A549 (cell line): Measurements from ENCODE around the gene SYTL2. TPM values are rescaled to one million over a fixed set of nuclear protein-coding genes. Genes with fewer than 3 reads are reported as not detected.
A peak's percentile ranks its signal among the peaks of the same experiment; 100 is the strongest.

Experiments
- ATAC-seq, 2 experiments: fragments of 200-7000 bp in 1 of 2; fragments of >200 bp in 1 of 2; cut with Nextera tagmentation in 1 of 2; cut with Tn5 transposase in 1 of 2; 3 replicates each; pipeline versions ENCODE4 v1.8.0 to v1.9.1; 2018 to 2020; ENCODE audit warnings: mild to moderate bottlenecking in 1 of 2, moderate library complexity in 1 of 2
- CTCF ChIA-PET: fragments of 300-600 bp; sonication (Branson Sonifier 250); formaldehyde crosslinking; extraction: SDS; loops from one replicate; lab custom pipeline; 2021; ENCODE audit warnings: antibody characterized with exemption, inconsistent platforms; lab: Yijun Ruan, JAX
- POLR2A ChIA-PET: fragments of 350-600 bp; formaldehyde crosslinking; extraction: SDS; loops from one replicate; lab custom pipeline; 2021; ENCODE audit warnings: antibody characterized with exemption, inconsistent platforms; lab: Yijun Ruan, JAX
- DNase-seq, 2 experiments: peaks; one replicate each; pipeline versions ENCODE4 v3.0.0 to v3.0.0-alpha.2; 2011 to 2016; ENCODE audit warnings: low read depth in 1 of 2, low spot score in 1 of 2
- FAIRE-seq: peaks from 2 replicates; lab custom pipeline; 2011; peaks lifted over from hg19 to GRCh38; lab: Jason Lieb, UNC
- H3K27ac ChIP-seq, 2 experiments: fragments of >200 bp; sonication (Bioruptor Twin); formaldehyde crosslinking; 3 replicates each; pipeline ENCODE4 v1.5.1; 2016 to 2017
- H3K4me1 ChIP-seq: fragments of >200 bp; sonication (Bioruptor Twin); formaldehyde crosslinking; 3 replicates; pipeline ENCODE4 v1.6.1; 2016
- H3K4me2 ChIP-seq: fragments of >200 bp; sonication (Bioruptor Twin); formaldehyde crosslinking; 3 replicates; pipeline ENCODE4 v1.6.1; 2016
- H3K4me3 ChIP-seq: fragments of >200 bp; sonication (Bioruptor Twin); formaldehyde crosslinking; 3 replicates; pipeline ENCODE4 v1.5.1; 2016
- H3K9me3 ChIP-seq: fragments of >200 bp; sonication (Bioruptor Twin); formaldehyde crosslinking; 3 replicates; pipeline ENCODE4 v1.6.1; 2016
- ATOH8 ChIP-seq: fragments of 250-450 bp; sonication (Bioruptor Pico); IDR thresholded peaks from 2 replicates; pipeline ENCODE4 v1.5.0; 2020; ENCODE audit warnings: low read depth, mild to moderate bottlenecking, moderate library complexity
- BCL3 ChIP-seq: fragments of >200 bp; sonication (Bioruptor Twin); formaldehyde crosslinking; IDR thresholded peaks from 3 replicates; pipeline ENCODE4 v1.6.1; 2016
- BHLHE40 ChIP-seq: IDR thresholded peaks from 2 replicates; pipeline ENCODE4 v1.6.1; 2012; ENCODE audit warnings: low read depth, low read length, inconsistent platforms
- CHD4 ChIP-seq: fragments of 200-600 bp; sonication (generic); IDR thresholded peaks from 2 replicates; pipeline ENCODE4 v1.6.1; 2016; ENCODE audit warnings: antibody characterized with exemption, mild to moderate bottlenecking, borderline replicate concordance
- EHMT2 ChIP-seq: fragments of 200-600 bp; sonication (generic); IDR thresholded peaks from 2 replicates; pipeline ENCODE4 v1.6.1; 2016; ENCODE audit warnings: antibody characterized with exemption, low read depth, mild to moderate bottlenecking, moderate library complexity
- ELK1 ChIP-seq: fragments of 150-350 bp; IDR thresholded peaks from 2 replicates; pipeline ENCODE4 v1.6.1; 2014; ENCODE audit warnings: low read depth, mild to moderate bottlenecking, low read length
- ESRRA ChIP-seq: fragments of 150-350 bp; IDR thresholded peaks from 2 replicates; pipeline ENCODE4 v1.6.1; 2014; ENCODE audit warnings: mild to moderate bottlenecking, low read length, borderline replicate concordance
- FOSB ChIP-seq: fragments of 250-450 bp; sonication (Bioruptor Pico); IDR thresholded peaks from 2 replicates; pipeline ENCODE4 v1.5.0; 2020; ENCODE audit warnings: mild to moderate bottlenecking, moderate library complexity
- FOSL2 ChIP-seq, 2 experiments: fragments of 450-650 bp in 1 of 2; fragments of >200 bp in 1 of 2; sonication (Bioruptor Twin) in 1 of 2; formaldehyde crosslinking; IDR thresholded peaks; 2 replicates each; pipeline versions ENCODE4 v1.5.0 to v1.6.1; 2016 to 2020; ENCODE audit warnings: mild to moderate bottlenecking in 1 of 2, moderate library complexity in 1 of 2
- GATA3 ChIP-seq: IDR thresholded peaks from 2 replicates; pipeline ENCODE4 v1.6.1; 2012; ENCODE audit warnings: borderline replicate concordance
- HDAC2 ChIP-seq: fragments of 200-600 bp; sonication (generic); IDR thresholded peaks from 2 replicates; pipeline ENCODE4 v1.6.1; 2016
- HES2 ChIP-seq: fragments of >200 bp; sonication (Bioruptor Twin); formaldehyde crosslinking; IDR thresholded peaks from 2 replicates; pipeline ENCODE4 v1.6.1; 2016
- HOXA7 ChIP-seq: fragments of 250-450 bp; sonication (Bioruptor Pico); IDR thresholded peaks from 2 replicates; pipeline ENCODE4 v1.5.0; 2020; ENCODE audit warnings: mild to moderate bottlenecking, moderate library complexity
- JUN ChIP-seq, 2 experiments: fragments of >200 bp; sonication (Bioruptor Twin); formaldehyde crosslinking; IDR thresholded peaks; 2 replicates in 1 of 2; 3 replicates in 1 of 2; pipeline ENCODE4 v1.6.1; 2016 to 2017
- JUNB ChIP-seq: fragments of >200 bp; sonication (Bioruptor Twin); formaldehyde crosslinking; IDR thresholded peaks from 2 replicates; pipeline ENCODE4 v1.6.1; 2016
- MYC ChIP-seq: IDR thresholded peaks from 2 replicates; pipeline ENCODE4 v1.6.1; 2012; ENCODE audit warnings: mild to moderate bottlenecking, inconsistent platforms, low read length, improper control_type of control experiment, borderline replicate concordance
- NFE2L2 ChIP-seq: fragments of 150-350 bp; conservative IDR thresholded peaks from 2 replicates; pipeline ENCODE4 v1.6.1; 2014; ENCODE audit warnings: low read length
- NR3C1 ChIP-seq: fragments of >200 bp; sonication (Bioruptor Twin); formaldehyde crosslinking; IDR thresholded peaks from 3 replicates; pipeline ENCODE4 v1.6.1; 2017
- RARB ChIP-seq: fragments of 250-450 bp; sonication (Bioruptor Pico); IDR thresholded peaks from 2 replicates; pipeline ENCODE4 v1.8.0; 2021; ENCODE audit warnings: mild to moderate bottlenecking, moderate library complexity
- SREBF2 ChIP-seq: fragments of 450-650 bp; IDR thresholded peaks from 2 replicates; pipeline ENCODE4 v1.6.1; 2014; ENCODE audit warnings: mild to moderate bottlenecking, moderate library complexity
- TFCP2L1 ChIP-seq: fragments of 250-450 bp; sonication (Bioruptor Pico); IDR thresholded peaks from 2 replicates; pipeline ENCODE4 v1.5.0; 2021; ENCODE audit warnings: mild to moderate bottlenecking
- TP53 ChIP-seq: fragments of 250-450 bp; sonication (Bioruptor Pico); IDR thresholded peaks from 2 replicates; pipeline ENCODE4 v1.5.0; 2021; ENCODE audit warnings: mild to moderate bottlenecking, moderate library complexity
- ZFP36 ChIP-seq: fragments of 450-650 bp; IDR thresholded peaks from 2 replicates; pipeline ENCODE4 v1.6.1; 2014; ENCODE audit warnings: borderline replicate concordance; ENCODE audit not compliant: partially characterized antibody
- ZNF302 ChIP-seq: fragments of 250-450 bp; sonication (Bioruptor Pico); IDR thresholded peaks from 2 replicates; pipeline ENCODE4 v1.9.0; 2021; ENCODE audit warnings: inconsistent platforms, mild to moderate bottlenecking, moderate library complexity
- ZSCAN20 ChIP-seq: fragments of 250-450 bp; sonication (Bioruptor Pico); IDR thresholded peaks from 2 replicates; pipeline ENCODE4 v1.8.0; 2022; ENCODE audit warnings: mild to moderate bottlenecking, moderate library complexity
- WGBS: methylation state at CpG from one replicate; pipeline ENCODE4 v1.1.6; 2017; ENCODE audit errors: missing lambda C conversion rate; 5-methylcytosine and 5-hydroxymethylcytosine counted together
- polyA plus RNA-seq, 4 experiments: library from polyadenylated mRNA; depleted of rRNA in 3 of 4; stranded (reverse); fragments of >200 nt; fragmentation: RNase III in 1 of 4; extraction: RNeasy Plus Mini Kit Qiagen cat#74134 plus additional on column Dnase treatment in 1 of 4; gene quantifications; 2 replicates in 3 of 4; 3 replicates in 1 of 4; pipeline ENCODE4 v1.2.3, GENCODE V29; 2011 to 2017
- TF ChIP-seq, protein P1 (sequence below): fragments of 450-650 bp; IDR thresholded peaks from 2 replicates; pipeline ENCODE4 v1.6.1; 2014; ENCODE audit warnings: antibody characterized with exemption

The SYTL2 gene
- polyA plus RNA-seq, 2 of the 4 experiments (the other 2 are of a cell fraction): 11.6 to 34.2 TPM

DNA sequence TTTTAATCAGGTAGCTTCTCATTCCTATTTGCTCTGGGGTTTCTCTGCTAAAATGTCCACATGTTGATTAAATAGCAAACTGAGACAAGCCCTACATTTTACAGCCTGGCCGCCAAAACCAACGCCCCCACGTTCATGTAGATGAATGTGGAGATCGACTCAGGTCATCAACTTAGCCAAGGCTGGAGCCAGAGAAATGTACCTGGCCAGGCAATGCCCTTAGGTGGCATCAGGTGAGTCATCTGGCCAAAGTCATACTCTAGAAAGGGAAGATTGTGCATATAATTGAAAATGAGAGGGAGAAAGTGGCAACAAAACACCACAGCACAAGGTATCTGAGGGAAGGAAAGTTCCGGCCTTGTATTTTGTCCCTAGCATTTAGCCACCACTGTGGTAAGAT lies 87.9 kb downstream of the SYTL2 start:
- CTCF ChIA-PET: no interaction called here
- POLR2A ChIA-PET: no interaction called here
- TF ChIP-seq ZSCAN20 (CRISPR knock-in tag) (no peak), EHMT2 (no peak), NFE2L2 (no peak)
- Histone ChIP-seq H3K4me1 (peaks cover 32% of the 10 kb centered on the region), H3K27ac (no peak overlapping the region), H3K4me3 (no peak overlapping the region), H3K4me2 (no peak overlapping the region), H3K9me3 (peaks cover 18% of the 10 kb centered on the region)
- DNase-seq (no peak), ATAC-seq (no peak), FAIRE-seq (no peak)
- 86% methylated on average over 5 of the region's 5 CpGs for WGBS

GRCh38 chr11:85721191-85721590 lies 89.8 kb downstream of the SYTL2 start:
- 92% methylated on average over 3 of the region's 3 CpGs for WGBS
- FAIRE-seq (no peak), ATAC-seq (no peak)
- Histone ChIP-seq H3K4me3 (no peak overlapping the region), H3K4me2 (no peak overlapping the region)
- TF ChIP-seq JUN (IDR thresholded peaks at IDR 0.05) (no peak), ATOH8 (no peak), RARB (CRISPR knock-in tag) (no peak), NR3C1 (no peak), HES2 (no peak), ELK1 (no peak), NFE2L2 (no peak), ZFP36 (no peak), HOXA7 (CRISPR knock-in tag) (no peak), ESRRA (no peak), HDAC2 (no peak)
- TF ChIP-seq, protein P1, sequence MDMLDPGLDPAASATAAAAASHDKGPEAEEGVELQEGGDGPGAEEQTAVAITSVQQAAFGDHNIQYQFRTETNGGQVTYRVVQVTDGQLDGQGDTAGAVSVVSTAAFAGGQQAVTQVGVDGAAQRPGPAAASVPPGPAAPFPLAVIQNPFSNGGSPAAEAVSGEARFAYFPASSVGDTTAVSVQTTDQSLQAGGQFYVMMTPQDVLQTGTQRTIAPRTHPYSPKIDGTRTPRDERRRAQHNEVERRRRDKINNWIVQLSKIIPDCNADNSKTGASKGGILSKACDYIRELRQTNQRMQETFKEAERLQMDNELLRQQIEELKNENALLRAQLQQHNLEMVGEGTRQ: no peak
- TF ChIP-seq, all 56 proteins: peak for 0
- DNase-seq: no peak
- ChIA-PET POLR2A (no interaction called here), CTCF (no interaction called here)
- Histone ChIP-seq H3K9me3 (peaks cover 15% of the 10 kb centered on the region), H3K4me1 (peaks cover 48% of the 10 kb centered on the region), H3K27ac (no peak overlapping the region)

- DNase-seq: peak; percentile 86 to 91
- FAIRE-seq: peak; percentile 51
- Histone ChIP-seq H3K4me1 (peaks cover 55% of the 10 kb centered on the region), H3K27ac (peak overlapping the region; percentile 66 to 77), H3K4me3 (peak overlapping the region; percentile 41), H3K9me3 (0 out of 3 replicates have a peak, but pooled peaks cover 2% of the 10 kb centered on the region), H3K4me2 (peak overlapping the region; percentile 84)
- WGBS: 25% methylated on average over 10 of the region's 10 CpGs
- ChIA-PET POLR2A (interaction anchor here (0.8 to 1.4 kb wide), 3 partner anchors 36 to 90 kb away, joined by 3 to 4 read pairs (median 3); no protein-coding TSS in a partner anchor), CTCF (interaction anchor here (0.8 to 3.6 kb wide), 5 partner anchors 18 to 135 kb away, joined by 3 to 10 read pairs (median 4); partner anchors contain the start of gene CCDC83)
- peak; percentile 97 for ATAC-seq
- TF ChIP-seq FOSL2 (IDR thresholded peaks at IDR 0.05) (peak; percentile 57; the same call in 1 of the 2 replicates), FOSL2 (CRISPR knock-in tag; IDR thresholded peaks at IDR 0.05) (peak; percentile 89), BHLHE40 (no peak), MYC (no peak), TP53 (no peak), ZNF302 (no peak), CHD4 (no peak), JUNB (peak; percentile 72; the same call in 1 of the 2 replicates), GATA3 (peak; percentile 87; the same call in 1 of the 2 replicates), BCL3 (no peak), ZSCAN20 (CRISPR knock-in tag) (no peak), ATOH8 (no peak), FOSB (CRISPR knock-in tag) (no peak), TFCP2L1 (CRISPR knock-in tag) (no peak), SREBF2 (no peak), NFE2L2 (no peak)
- TF ChIP-seq, protein P1: no peak
Measured at GRCh38 chr11:85718991-85719807, 91.7 kb downstream of the SYTL2 start.
